Osteoblast (primary cell): ENCODE results near the gene CSMD2. TPM values are rescaled to one million over a fixed set of nuclear protein-coding genes. Genes with fewer than 3 reads are reported as not detected.

Source experiments
- DNase-seq: peaks from one replicate; pipeline ENCODE4 v3.0.0; 2011; ENCODE audit warnings: low spot score, mixed read lengths; ENCODE audit not compliant: insufficient read length; ENCODE audit errors: missing footprints
- H2AFZ ChIP-seq: 2 replicates; pipeline ENCODE4 v1.6.0; 2011; ENCODE audit warnings: mild to moderate bottlenecking, low read length
- H3K27ac ChIP-seq: 2 replicates; pipeline ENCODE4 v1.5.1; 2011; ENCODE audit warnings: mild to moderate bottlenecking, low read depth, low read length, moderate library complexity
- H3K27me3 ChIP-seq: 2 replicates; pipeline ENCODE4 v1.6.0; 2012; ENCODE audit warnings: mild to moderate bottlenecking, control low read depth, inconsistent platforms, low read length, moderate library complexity; ENCODE audit not compliant: insufficient read depth
- H3K36me3 ChIP-seq: 2 replicates; pipeline ENCODE4 v1.5.1; 2011; ENCODE audit warnings: mild to moderate bottlenecking, low read length, control low read depth, moderate library complexity; ENCODE audit not compliant: insufficient read depth
- H3K4me1 ChIP-seq: 2 replicates; pipeline ENCODE4 v1.5.1; 2011; ENCODE audit warnings: mild to moderate bottlenecking, low read length, control low read depth, moderate library complexity; ENCODE audit not compliant: insufficient read depth
- H3K4me2 ChIP-seq: 2 replicates; pipeline ENCODE4 v1.6.0; 2011; ENCODE audit warnings: mild to moderate bottlenecking, low read length; ENCODE audit not compliant: insufficient read depth
- H3K4me3 ChIP-seq: fragments of 200-600 bp; sonication (generic); 3 replicates; pipeline ENCODE4 v1.5.1; 2012; ENCODE audit warnings: mild to moderate bottlenecking, low read length, inconsistent platforms; ENCODE audit not compliant: insufficient read depth
- H3K79me2 ChIP-seq: 2 replicates; pipeline ENCODE4 v1.6.0; 2012; ENCODE audit warnings: mild to moderate bottlenecking, low read length, control low read depth, inconsistent platforms; ENCODE audit not compliant: insufficient read depth
- H3K9me3 ChIP-seq: 2 replicates; pipeline ENCODE4 v1.5.1; 2011; ENCODE audit warnings: low read depth, low read length, control low read depth
- H4K20me1 ChIP-seq: 2 replicates; pipeline ENCODE4 v1.6.0; 2012; ENCODE audit warnings: mild to moderate bottlenecking, low read length, control low read depth; ENCODE audit not compliant: insufficient read depth
- total RNA-seq: library from RNA; depleted of rRNA; stranded (reverse); fragments of >200 nt; gene quantifications from 2 replicates; pipeline ENCODE4 v1.2.3, GENCODE V29; 2012
- TF ChIP-seq, protein P1 (sequence below): IDR thresholded peaks from 2 replicates; pipeline ENCODE4 v1.5.1; 2011; ENCODE audit warnings: mild to moderate bottlenecking, low read depth, low read length, moderate library complexity; ENCODE audit errors: extremely low read depth

Gene CSMD2
- total RNA-seq, 1 donor: 0.36 TPM

- H3K27ac ChIP-seq: no peak overlapping the region
Observed at GRCh38 chr1:33624991-33625870, 539.8 kb downstream of the CSMD2 start.

DNA sequence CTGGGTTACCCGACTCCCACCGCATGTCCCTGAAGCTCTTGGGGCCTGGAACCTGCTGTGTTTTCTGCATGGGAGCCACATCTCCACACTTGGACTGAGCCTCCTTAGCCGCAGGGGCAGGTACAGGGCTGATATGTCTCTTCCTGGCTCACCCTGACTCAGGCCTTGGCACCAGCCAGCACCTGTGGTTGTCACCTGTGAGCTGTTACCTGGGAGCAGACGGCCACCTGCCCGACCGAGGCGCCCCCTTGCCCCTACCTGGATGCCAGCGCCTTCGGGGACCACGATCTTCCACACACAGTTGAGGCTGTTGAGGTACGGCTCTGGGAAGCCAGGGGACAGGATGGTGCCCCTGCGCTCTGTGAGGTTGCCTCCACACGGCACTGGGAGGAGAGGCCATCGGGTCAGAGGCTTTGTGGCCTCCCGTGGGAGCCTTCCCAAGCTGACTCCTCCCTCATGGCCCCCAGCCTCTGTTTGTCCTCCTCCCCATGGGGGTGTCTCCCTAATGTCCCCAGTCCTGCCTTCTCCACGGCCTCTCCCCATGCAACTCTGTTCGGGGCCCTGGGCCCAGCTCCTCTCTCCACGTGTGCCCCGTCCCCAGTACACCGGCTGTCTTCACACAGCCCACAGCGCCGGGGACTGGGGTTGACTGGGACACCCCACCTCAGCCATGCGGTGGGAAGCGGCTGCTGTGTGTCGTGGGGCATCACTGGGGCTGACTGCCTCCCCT is 540.6 kb downstream of the CSMD2 start:
- Histone ChIP-seq H3K9me3 (no peaks in the 10 kb centered on the region), H3K27me3 (no peaks in the 10 kb centered on the region), H3K4me1 (no peaks in the 10 kb centered on the region), H3K27ac (no peak overlapping the region), H3K36me3 (no peaks in the 10 kb centered on the region), H3K79me2 (no peaks in the 10 kb centered on the region), H3K4me2 (no peak overlapping the region), H4K20me1 (no peaks in the 10 kb centered on the region), H3K4me3 (no peak overlapping the region), H2AFZ (no peak overlapping the region)
- no peak for DNase-seq
- TF ChIP-seq, protein P1, sequence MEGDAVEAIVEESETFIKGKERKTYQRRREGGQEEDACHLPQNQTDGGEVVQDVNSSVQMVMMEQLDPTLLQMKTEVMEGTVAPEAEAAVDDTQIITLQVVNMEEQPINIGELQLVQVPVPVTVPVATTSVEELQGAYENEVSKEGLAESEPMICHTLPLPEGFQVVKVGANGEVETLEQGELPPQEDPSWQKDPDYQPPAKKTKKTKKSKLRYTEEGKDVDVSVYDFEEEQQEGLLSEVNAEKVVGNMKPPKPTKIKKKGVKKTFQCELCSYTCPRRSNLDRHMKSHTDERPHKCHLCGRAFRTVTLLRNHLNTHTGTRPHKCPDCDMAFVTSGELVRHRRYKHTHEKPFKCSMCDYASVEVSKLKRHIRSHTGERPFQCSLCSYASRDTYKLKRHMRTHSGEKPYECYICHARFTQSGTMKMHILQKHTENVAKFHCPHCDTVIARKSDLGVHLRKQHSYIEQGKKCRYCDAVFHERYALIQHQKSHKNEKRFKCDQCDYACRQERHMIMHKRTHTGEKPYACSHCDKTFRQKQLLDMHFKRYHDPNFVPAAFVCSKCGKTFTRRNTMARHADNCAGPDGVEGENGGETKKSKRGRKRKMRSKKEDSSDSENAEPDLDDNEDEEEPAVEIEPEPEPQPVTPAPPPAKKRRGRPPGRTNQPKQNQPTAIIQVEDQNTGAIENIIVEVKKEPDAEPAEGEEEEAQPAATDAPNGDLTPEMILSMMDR: no peak

More at GRCh38 chr1:33624991-33625870, 539.8 kb downstream of the CSMD2 start:
- Histone ChIP-seq H3K9me3 (no peaks in the 10 kb centered on the region), H3K4me2 (no peak overlapping the region), H3K4me3 (no peak overlapping the region), H4K20me1 (no peaks in the 10 kb centered on the region), H3K27me3 (no peaks in the 10 kb centered on the region), H2AFZ (no peak overlapping the region), H3K79me2 (no peaks in the 10 kb centered on the region), H3K4me1 (no peaks in the 10 kb centered on the region), H3K36me3 (no peaks in the 10 kb centered on the region)
- TF ChIP-seq, protein P1: peak; percentile 18
- DNase-seq: no peak

DNA sequence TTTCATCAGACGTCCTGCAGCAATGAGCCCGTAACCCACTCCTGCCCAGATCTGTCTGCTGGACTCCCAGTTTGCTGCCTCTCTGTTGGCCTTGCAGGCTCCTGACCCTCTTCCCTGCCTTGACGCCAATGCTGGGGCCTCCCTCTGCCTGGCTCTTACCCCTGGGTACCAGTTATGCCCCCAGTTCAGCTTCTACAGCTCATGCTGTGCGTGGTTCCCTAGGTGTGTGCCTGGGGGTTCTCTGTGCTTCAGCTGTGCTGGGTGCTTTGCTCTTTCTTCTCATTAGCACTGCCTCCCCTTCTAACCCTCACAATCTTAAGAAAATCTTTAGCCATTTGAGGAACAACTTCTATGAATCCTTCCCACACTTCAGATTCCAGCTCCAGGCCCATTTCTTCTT is 541.2 kb downstream of the CSMD2 start:
- H3K4me1 ChIP-seq: no peaks in the 10 kb centered on the region
- H3K9me3 ChIP-seq: no peaks in the 10 kb centered on the region
- H3K36me3 ChIP-seq: no peaks in the 10 kb centered on the region
- no peak overlapping the region for H3K4me2 ChIP-seq
- H3K27me3 ChIP-seq: no peaks in the 10 kb centered on the region
- no peak overlapping the region for H3K27ac ChIP-seq
- no peaks in the 10 kb centered on the region for H4K20me1 ChIP-seq
- TF ChIP-seq, protein P1: no peak
- H2AFZ ChIP-seq: no peak overlapping the region
- DNase-seq: no peak
- H3K79me2 ChIP-seq: no peaks in the 10 kb centered on the region
- no peak overlapping the region for H3K4me3 ChIP-seq

DNA sequence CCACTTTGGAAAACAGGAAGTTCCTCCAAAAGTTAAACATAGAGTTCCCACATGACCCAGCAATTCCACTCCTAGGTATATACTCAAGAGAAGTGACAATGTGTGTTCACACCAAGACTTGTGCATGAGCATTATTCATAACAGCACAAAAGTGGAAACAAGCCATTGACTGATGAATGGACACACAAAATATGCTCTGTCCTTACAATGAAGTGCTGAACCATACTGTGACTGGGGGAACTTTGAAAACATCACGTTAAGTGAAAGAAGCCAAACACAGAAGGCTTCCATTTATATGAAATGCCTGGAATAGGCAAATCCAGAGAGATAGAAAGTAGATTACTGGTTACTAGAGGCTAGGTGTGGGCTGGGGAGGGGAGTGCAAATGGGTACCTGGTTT is 542.3 kb downstream of the CSMD2 start:
- no peak for DNase-seq
- Histone ChIP-seq H2AFZ (no peak overlapping the region), H4K20me1 (no peaks in the 10 kb centered on the region), H3K9me3 (no peaks in the 10 kb centered on the region), H3K27ac (no peak overlapping the region), H3K4me3 (no peak overlapping the region), H3K36me3 (no peaks in the 10 kb centered on the region), H3K79me2 (no peaks in the 10 kb centered on the region), H3K4me1 (no peaks in the 10 kb centered on the region), H3K27me3 (no peaks in the 10 kb centered on the region), H3K4me2 (no peak overlapping the region)
- TF ChIP-seq, protein P1: no peak
